Testis (tissue), 2 donors: ENCODE data around the gene ODAD2.

Experiments used
- CTCF ChIP-seq, 3 experiments: fragments of 450-650 bp in 2 of 3; fragments of 200-600 bp in 1 of 3; sonication (generic) in 1 of 3; IDR thresholded peaks; one replicate each; pipeline ENCODE4 v1.5.1; 2016 to 2019; ENCODE audit warnings: antibody characterized with exemption in 3 of 3, mild to moderate bottlenecking in 2 of 3, moderate library complexity in 1 of 3
- POLR2A ChIP-seq: fragments of 450-650 bp; IDR thresholded peaks from one replicate; pipeline ENCODE4 v1.6.1; 2017; ENCODE audit warnings: antibody characterized with exemption, mild to moderate bottlenecking, moderate library complexity

- TF ChIP-seq CTCF (IDR thresholded peaks at IDR 0.05): no peak
- TF ChIP-seq POLR2A: no peak
These were observed 9.2 kb upstream of the ODAD2 start for GRCh38 chr10:28008054-28008453.
